BJ (cell line): ENCODE measurements around the gene REEP1. TPM values are rescaled to one million over a fixed set of nuclear protein-coding genes. Genes with fewer than 3 reads are reported as not detected.

Source experiments
- CTCF ChIA-PET: fragments of 350-600 bp; formaldehyde crosslinking; extraction: SDS; loops from one replicate; lab custom pipeline; 2021; ENCODE audit warnings: antibody characterized with exemption, inconsistent platforms; lab: Yijun Ruan, JAX
- POLR2A ChIA-PET: fragments of 300-600 bp; sonication (Branson Sonifier 250); formaldehyde crosslinking; extraction: SDS; loops from one replicate; lab custom pipeline; 2021; ENCODE audit warnings: antibody characterized with exemption; lab: Charles Lee
- DNase-seq: peaks from one replicate; pipeline ENCODE4 v3.0.0-alpha.2; 2011; ENCODE audit warnings: low read depth
- H3K27me3 ChIP-seq: 2 replicates; pipeline ENCODE4 v1.6.0; 2011; ENCODE audit warnings: low read length; ENCODE audit not compliant: control insufficient read depth, insufficient read depth
- H3K36me3 ChIP-seq: 2 replicates; pipeline ENCODE4 v1.5.1; 2011; ENCODE audit warnings: low read length; ENCODE audit not compliant: control insufficient read depth, insufficient read depth
- H3K4me3 ChIP-seq: 2 replicates; pipeline ENCODE4 v1.5.1; 2011; ENCODE audit warnings: low read depth, mild to moderate bottlenecking, control low read depth, low read length
- polyA plus RNA-seq: library from polyadenylated mRNA; depleted of rRNA; stranded (reverse); fragments of >200 nt; gene quantifications from 2 replicates; pipeline ENCODE4 v1.2.3, GENCODE V29; 2011
- TF ChIP-seq, protein P1 (sequence below): IDR thresholded peaks from 2 replicates; pipeline ENCODE4 v1.5.1; 2011; ENCODE audit warnings: low read depth, mild to moderate bottlenecking, control low read depth, inconsistent platforms, low read length, moderate library complexity; ENCODE audit not compliant: insufficient read depth

REEP1 gene
- polyA plus RNA-seq, 1 experiment, result 0.13 TPM

DNA sequence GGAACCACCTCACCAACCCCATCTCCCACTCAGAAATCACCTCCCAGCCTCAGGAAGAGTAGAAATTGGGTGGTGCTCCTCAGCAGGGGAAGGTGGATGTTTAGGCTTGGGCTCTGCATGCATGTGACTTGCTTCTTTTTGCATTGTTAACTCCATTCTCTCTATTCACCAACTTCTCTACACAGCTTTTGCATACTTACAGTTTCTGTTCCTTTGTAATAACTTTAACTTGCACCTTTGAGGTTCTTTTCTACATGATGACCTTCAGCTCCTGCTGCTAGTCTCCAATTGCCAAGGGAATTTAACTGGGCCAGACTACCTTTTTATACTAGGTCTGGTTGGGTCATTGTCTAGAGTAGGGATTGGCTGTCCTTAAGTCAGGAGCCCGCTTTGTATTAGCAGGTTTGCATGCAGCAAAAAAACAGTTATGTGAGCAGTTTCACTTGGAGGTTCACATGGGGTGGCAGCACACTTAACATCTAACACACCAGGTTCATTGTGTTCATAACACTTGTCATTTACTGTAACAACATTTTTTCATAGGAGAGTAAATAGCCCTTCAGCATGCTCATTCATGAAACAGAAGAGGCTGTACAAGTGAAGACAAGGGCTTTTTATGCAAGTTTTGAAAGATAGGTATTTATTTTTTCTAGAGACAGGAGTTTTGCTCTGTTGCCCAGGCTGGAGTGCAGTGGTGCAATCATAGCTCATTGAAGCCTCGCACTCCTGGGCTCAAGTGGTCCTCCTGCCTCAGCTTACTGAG, 126.2 kb downstream of the REEP1 start:
- ChIA-PET CTCF (interaction anchor here (1.7 kb wide), 1 partner anchor 10 kb away, joined by 6 read pairs; no protein-coding TSS in a partner anchor), POLR2A (no interaction called here)
- Histone ChIP-seq H3K4me3 (no peak overlapping the region), H3K27me3 (no peaks in the 10 kb centered on the region), H3K36me3 (peaks cover 11% of the 10 kb centered on the region)
- no peak for DNase-seq
- TF ChIP-seq, protein P1, sequence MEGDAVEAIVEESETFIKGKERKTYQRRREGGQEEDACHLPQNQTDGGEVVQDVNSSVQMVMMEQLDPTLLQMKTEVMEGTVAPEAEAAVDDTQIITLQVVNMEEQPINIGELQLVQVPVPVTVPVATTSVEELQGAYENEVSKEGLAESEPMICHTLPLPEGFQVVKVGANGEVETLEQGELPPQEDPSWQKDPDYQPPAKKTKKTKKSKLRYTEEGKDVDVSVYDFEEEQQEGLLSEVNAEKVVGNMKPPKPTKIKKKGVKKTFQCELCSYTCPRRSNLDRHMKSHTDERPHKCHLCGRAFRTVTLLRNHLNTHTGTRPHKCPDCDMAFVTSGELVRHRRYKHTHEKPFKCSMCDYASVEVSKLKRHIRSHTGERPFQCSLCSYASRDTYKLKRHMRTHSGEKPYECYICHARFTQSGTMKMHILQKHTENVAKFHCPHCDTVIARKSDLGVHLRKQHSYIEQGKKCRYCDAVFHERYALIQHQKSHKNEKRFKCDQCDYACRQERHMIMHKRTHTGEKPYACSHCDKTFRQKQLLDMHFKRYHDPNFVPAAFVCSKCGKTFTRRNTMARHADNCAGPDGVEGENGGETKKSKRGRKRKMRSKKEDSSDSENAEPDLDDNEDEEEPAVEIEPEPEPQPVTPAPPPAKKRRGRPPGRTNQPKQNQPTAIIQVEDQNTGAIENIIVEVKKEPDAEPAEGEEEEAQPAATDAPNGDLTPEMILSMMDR, result no peak

DNA sequence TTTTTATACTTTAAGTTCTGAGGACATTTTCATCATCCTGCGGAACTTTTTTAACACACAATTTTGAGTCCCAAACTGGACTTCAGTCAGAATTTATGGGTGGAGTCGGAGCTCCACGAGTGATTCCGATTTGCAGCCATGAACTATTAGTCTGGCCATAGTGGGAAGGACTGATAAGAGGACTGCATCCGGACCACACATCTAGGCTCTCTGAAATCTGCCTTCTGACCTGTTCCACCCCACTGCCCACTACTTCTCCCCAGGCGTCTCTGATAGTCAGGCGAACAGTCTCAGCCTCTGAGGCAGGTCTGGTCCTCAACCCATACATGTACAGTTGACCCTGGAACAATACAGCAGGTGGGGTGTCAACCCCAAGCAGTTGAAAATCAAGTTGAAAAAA, 133.0 kb downstream of the REEP1 start:
- no peak for DNase-seq
- ChIA-PET POLR2A (no interaction called here), CTCF (interaction anchor here (0.6 kb wide), 1 partner anchor 122 kb away, joined by 5 read pairs; no protein-coding TSS in a partner anchor)
- TF ChIP-seq, protein P1, result no peak
- H3K36me3 ChIP-seq, result peaks cover 6% of the 10 kb centered on the region
- no peaks in the 10 kb centered on the region for H3K27me3 ChIP-seq
- H3K4me3 ChIP-seq, result no peak overlapping the region

DNA sequence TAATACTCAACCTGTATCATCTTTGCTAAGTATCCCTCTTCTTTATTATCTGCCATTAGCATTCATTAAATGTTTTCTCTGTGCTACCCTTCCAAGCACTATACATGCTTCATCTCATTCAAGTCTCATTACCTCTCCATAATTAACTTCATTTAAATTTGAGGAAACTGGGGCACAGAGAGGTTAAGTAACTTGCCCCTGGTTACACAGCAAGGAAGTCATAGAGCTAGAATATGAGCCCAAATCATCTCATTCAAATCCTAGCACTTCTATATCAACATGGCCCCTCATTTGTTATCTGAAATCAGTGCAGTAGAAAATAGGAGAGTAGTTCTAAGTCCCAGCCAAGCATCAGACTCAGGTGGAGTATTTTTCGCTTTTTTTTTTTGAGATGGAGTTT, 133.8 kb downstream of the REEP1 start:
- POLR2A ChIA-PET, result no interaction called here
- Histone ChIP-seq H3K4me3 (no peak overlapping the region), H3K36me3 (peaks cover 6% of the 10 kb centered on the region), H3K27me3 (no peaks in the 10 kb centered on the region)
- DNase-seq, result no peak
- CTCF ChIA-PET, result interaction anchor here (3.7 kb wide), 1 partner anchor 17 kb away, joined by 16 read pairs; no protein-coding TSS in a partner anchor
- TF ChIP-seq, protein P1, result no peak

DNA sequence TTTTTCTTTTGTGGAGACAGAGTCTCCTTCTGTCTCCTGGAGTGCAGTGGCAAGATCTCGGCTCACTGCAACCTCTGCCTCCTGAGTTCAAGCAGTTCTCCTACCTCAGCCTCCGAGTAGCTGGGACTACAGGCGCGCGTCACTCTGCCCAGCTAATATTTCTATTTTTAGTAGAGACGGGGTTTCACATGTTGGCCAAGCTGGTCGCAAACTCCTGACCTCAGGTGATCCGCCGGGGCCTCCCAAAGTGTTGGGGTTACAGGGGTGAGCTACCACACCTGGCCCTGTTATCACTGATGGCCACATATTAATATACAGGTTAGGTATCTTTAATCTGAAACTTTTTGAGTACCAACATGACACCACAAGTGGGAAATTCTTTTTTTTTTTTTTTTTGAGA, 134.7 kb downstream of the REEP1 start:
- no peak overlapping the region for H3K4me3 ChIP-seq
- CTCF ChIA-PET, result interaction anchor here (0.6 to 3.7 kb wide), 3 partner anchors 12 to 563 kb away, joined by 3 to 16 read pairs (median 3); no protein-coding TSS in a partner anchor
- DNase-seq, result no peak
- POLR2A ChIA-PET, result no interaction called here
- TF ChIP-seq, protein P1, result no peak
- H3K27me3 ChIP-seq, result no peaks in the 10 kb centered on the region
- H3K36me3 ChIP-seq, result peaks cover 4% of the 10 kb centered on the region

DNA sequence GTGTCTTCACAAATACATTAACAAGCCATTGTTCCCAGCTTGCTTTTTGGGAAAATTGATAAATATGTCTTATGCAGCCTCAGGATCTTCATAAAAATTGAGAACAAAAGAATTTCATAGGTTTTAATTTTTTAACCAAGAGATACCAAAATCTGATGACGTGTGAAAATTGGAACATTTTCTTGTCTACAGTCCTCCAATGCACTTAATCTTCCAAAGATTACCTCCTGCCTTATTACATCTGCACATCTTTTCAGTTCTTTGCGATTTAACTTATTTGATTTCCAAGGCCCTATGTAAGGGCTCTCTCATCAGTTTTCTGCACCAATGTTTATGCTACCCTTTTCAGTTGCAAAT, 135.1 kb downstream of the REEP1 start:
- Histone ChIP-seq H3K27me3 (no peaks in the 10 kb centered on the region), H3K36me3 (peaks cover 2% of the 10 kb centered on the region), H3K4me3 (no peak overlapping the region)
- ChIA-PET POLR2A (no interaction called here), CTCF (interaction anchor here (0.6 to 3.7 kb wide), 3 partner anchors 12 to 563 kb away, joined by 3 to 16 read pairs (median 3); no protein-coding TSS in a partner anchor)
- TF ChIP-seq, protein P1, result no peak
- DNase-seq, result no peak
